CD4-positive, alpha-beta T cell (primary cell): ENCODE results near the gene NCR3LG1. TPM values are rescaled to one million over a fixed set of nuclear protein-coding genes. Genes with fewer than 3 reads are reported as not detected.

Experiments
- ATAC-seq: fragments of 200-7000 bp; cut with Tn5 transposase; one replicate; pipeline ENCODE4 v1.10.0; 2022; ENCODE audit warnings: mild to moderate bottlenecking; ENCODE audit not compliant: poor library complexity
- CTCF ChIA-PET: fragments of 350-600 bp; sonication (Branson Sonifier 250); formaldehyde crosslinking; loops from one replicate; lab custom pipeline; 2021; ENCODE audit warnings: antibody characterized with exemption, inconsistent platforms; lab: Charles Lee
- POLR2A ChIA-PET: fragments of 350-600 bp; sonication (Branson Sonifier 250); formaldehyde crosslinking; loops from one replicate; lab custom pipeline; 2021; ENCODE audit warnings: antibody characterized with exemption, inconsistent platforms; lab: Charles Lee
- DNase-seq, 14 experiments: peaks; one replicate each; pipeline ENCODE4 v3.0.0-alpha.2; 2013 to 2020; ENCODE audit warnings: mixed read lengths in 2 of 14
- H3K27ac ChIP-seq, 2 donors: one replicate each; pipeline versions ENCODE4 v1.5.1 to v1.7.0; 2013; ENCODE audit warnings: low read length in 2 of 2, low read depth in 1 of 2, mild to moderate bottlenecking in 1 of 2
- H3K27me3 ChIP-seq, 2 experiments: 1 replicate in 1 of 2; 2 replicates in 1 of 2; pipeline versions ENCODE4 v1.6.1 to v1.7.0; 2013; ENCODE audit warnings: low read length in 2 of 2, control low read depth in 1 of 2, mild to moderate bottlenecking in 1 of 2, moderate library complexity in 1 of 2; ENCODE audit not compliant: insufficient read depth in 2 of 2, control insufficient read depth in 1 of 2
- H3K36me3 ChIP-seq: one replicate; pipeline ENCODE4 v1.6.1; 2013; ENCODE audit warnings: low read length, control low read depth; ENCODE audit not compliant: insufficient read depth
- H3K4me1 ChIP-seq: one replicate; pipeline ENCODE4 v1.6.1; 2013; ENCODE audit warnings: low read length, control low read depth; ENCODE audit not compliant: insufficient read depth
- H3K4me3 ChIP-seq: one replicate; pipeline ENCODE4 v1.5.1; 2013; ENCODE audit warnings: mild to moderate bottlenecking, low read length, moderate library complexity
- H3K9me3 ChIP-seq, 2 experiments: 1 replicate in 1 of 2; 2 replicates in 1 of 2; pipeline versions ENCODE4 v1.6.1 to v1.7.0; 2013; ENCODE audit warnings: low read length in 2 of 2, mild to moderate bottlenecking in 2 of 2, control low read depth in 1 of 2, moderate library complexity in 1 of 2; ENCODE audit not compliant: control insufficient read depth in 1 of 2, insufficient read depth in 1 of 2
- H3K27ac Mint-ChIP-seq: one replicate; pipeline ENCODE4 v1.8.0; 2020; ENCODE audit warnings: mixed read lengths
- H3K27me3 Mint-ChIP-seq: one replicate; pipeline ENCODE4 v1.8.0; 2021; ENCODE audit warnings: mixed read lengths
- H3K36me3 Mint-ChIP-seq: one replicate; pipeline ENCODE4 v1.8.0; 2021; ENCODE audit warnings: low read depth, mixed read lengths
- H3K4me1 Mint-ChIP-seq: one replicate; pipeline ENCODE4 v1.8.0; 2021; ENCODE audit warnings: low read depth, mixed read lengths
- H3K4me3 Mint-ChIP-seq: one replicate; pipeline ENCODE4 v1.8.0; 2020; ENCODE audit warnings: mild to moderate bottlenecking, mixed read lengths
- H3K9me3 Mint-ChIP-seq: one replicate; pipeline ENCODE4 v1.8.0; 2020; ENCODE audit warnings: mixed read lengths
- intact Hi-C, 2 experiments: fragments of 100-400 bp; cut with DNase I in 1 of 2; cut with micrococcal nuclease in 1 of 2; formaldehyde crosslinking; loops; one replicate each; pipeline versions ENCODE4 v1.15.1 to v1.9.0; 2023 to 2025; cut with DNase I, micrococcal nuclease
- total RNA-seq, 174 experiments: library from RNA in 2 of 174; stranded (reverse) in 2 of 174; gene quantifications; one replicate each; pipeline ENCODE4 v1.2.3 and lab custom pipeline; 2021 to 2026
- TF ChIP-seq, protein P1 (sequence below): fragments of 200-600 bp; IDR thresholded peaks from one replicate; pipeline ENCODE4 v1.8.0; 2022; ENCODE audit warnings: antibody characterized with exemption, mild to moderate bottlenecking

Gene NCR3LG1
- total RNA-seq, 2 experiments from 2014 or later = 2.2 to 2.4 TPM

DNA sequence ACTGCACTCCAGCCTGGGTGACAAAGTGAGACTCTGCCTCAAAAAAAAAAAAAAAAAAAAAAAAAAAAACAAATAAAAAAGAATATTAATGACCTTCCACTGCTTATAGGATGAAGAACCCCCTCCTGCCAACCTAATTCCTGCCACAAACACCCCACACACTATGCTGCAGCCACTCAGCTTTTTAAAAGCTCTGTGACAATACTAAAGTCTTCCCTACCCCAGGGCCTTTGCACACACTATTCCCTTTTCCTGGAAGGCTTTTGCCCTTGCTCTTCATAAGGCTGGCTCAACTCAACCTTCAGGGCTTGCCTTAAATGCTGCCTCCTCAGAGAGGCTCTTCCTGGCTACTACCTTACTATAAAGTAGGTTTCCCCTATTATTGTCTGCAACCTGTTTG is 47.6 kb downstream of the NCR3LG1 start:
- DNase-seq = no peak
- Histone ChIP-seq H3K9me3 (no peaks in the 10 kb centered on the region), H3K27me3 (no peaks in the 10 kb centered on the region), H3K4me3 (no peak overlapping the region), H3K36me3 (no peaks in the 10 kb centered on the region), H3K27ac (no peak overlapping the region), H3K4me1 (no peaks in the 10 kb centered on the region)
- intact Hi-C loops = no loop called here
- H3K9me3 Mint-ChIP-seq = no peaks in the 10 kb centered on the region
- ChIA-PET CTCF (no interaction called here), POLR2A (no interaction called here)
- TF ChIP-seq, protein P1, sequence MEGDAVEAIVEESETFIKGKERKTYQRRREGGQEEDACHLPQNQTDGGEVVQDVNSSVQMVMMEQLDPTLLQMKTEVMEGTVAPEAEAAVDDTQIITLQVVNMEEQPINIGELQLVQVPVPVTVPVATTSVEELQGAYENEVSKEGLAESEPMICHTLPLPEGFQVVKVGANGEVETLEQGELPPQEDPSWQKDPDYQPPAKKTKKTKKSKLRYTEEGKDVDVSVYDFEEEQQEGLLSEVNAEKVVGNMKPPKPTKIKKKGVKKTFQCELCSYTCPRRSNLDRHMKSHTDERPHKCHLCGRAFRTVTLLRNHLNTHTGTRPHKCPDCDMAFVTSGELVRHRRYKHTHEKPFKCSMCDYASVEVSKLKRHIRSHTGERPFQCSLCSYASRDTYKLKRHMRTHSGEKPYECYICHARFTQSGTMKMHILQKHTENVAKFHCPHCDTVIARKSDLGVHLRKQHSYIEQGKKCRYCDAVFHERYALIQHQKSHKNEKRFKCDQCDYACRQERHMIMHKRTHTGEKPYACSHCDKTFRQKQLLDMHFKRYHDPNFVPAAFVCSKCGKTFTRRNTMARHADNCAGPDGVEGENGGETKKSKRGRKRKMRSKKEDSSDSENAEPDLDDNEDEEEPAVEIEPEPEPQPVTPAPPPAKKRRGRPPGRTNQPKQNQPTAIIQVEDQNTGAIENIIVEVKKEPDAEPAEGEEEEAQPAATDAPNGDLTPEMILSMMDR = no peak
- no peaks in the 10 kb centered on the region for H3K27me3 Mint-ChIP-seq
- no peak for ATAC-seq
- no peaks in the 10 kb centered on the region for H3K4me1 Mint-ChIP-seq
- no peaks in the 10 kb centered on the region for H3K36me3 Mint-ChIP-seq
- no peak overlapping the region for H3K27ac Mint-ChIP-seq
- H3K4me3 Mint-ChIP-seq = no peak overlapping the region

DNA sequence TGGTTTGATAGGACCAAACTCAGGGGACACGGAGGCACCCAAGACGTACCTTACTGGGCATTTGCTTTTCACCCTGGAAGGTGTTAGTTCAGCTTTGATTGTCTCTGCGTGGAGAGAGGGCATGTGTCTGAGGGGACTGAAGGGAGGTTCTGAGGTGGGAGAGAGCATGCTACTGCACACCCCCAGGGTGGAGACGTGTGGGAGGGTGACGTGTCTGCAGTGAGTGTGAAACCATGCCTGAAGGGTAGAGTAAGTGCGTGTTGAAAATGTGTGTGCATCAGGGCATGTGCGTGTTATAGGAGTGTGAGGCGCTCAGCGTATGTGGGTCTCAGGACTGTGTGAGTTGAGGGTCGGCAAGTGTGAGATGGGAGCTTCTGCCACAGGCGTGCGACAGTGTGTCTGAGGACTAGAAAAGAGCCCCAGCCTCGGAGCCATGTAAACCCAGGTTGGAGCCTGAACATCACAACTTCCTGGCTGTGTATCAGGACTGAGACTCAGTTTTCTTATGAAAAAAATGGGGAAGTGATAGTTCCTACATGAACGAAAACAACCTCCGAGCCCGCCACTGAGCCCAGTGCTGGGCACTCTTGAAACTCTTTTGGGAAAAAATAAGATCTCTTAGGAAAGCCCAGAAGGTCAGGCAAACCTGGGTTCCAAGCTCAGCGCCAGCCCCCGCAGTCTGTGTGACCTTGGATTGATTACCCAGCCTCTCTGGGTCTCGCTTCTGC is 48.6 kb downstream of the NCR3LG1 start:
- POLR2A ChIA-PET = no interaction called here
- Histone ChIP-seq H3K36me3 (no peaks in the 10 kb centered on the region), H3K4me1 (no peaks in the 10 kb centered on the region), H3K27me3 (no peaks in the 10 kb centered on the region), H3K27ac (no peak overlapping the region), H3K4me3 (no peak overlapping the region), H3K9me3 (no peaks in the 10 kb centered on the region)
- TF ChIP-seq, protein P1 = no peak
- DNase-seq = no peak
- intact Hi-C loops = no loop called here
- Mint-ChIP-seq H3K36me3 (no peaks in the 10 kb centered on the region), H3K27ac (no peak overlapping the region), H3K9me3 (no peaks in the 10 kb centered on the region), H3K27me3 (no peaks in the 10 kb centered on the region), H3K4me1 (no peaks in the 10 kb centered on the region), H3K4me3 (no peak overlapping the region)
- no peak for ATAC-seq
- CTCF ChIA-PET = no interaction called here

DNA sequence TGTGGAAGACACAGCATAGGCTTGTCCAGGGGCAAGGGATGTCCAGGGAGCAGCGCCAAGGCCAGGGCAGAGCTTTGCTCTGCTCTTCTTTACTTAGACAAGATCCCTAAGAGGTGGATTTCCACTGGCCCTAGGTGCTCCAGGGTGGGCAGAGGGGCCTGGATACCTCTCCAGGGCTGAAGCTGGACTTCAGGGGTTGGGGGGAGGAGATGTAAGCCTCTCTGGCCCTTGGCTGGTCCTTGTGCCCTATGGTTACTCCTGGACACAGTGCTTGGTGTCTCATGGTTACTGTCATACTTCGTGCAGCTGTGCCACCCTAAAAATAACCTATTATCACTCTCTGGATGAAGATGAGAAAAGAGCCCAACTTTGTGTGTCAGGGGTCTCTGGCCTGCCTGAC is 49.7 kb downstream of the NCR3LG1 start:
- Histone ChIP-seq H3K4me1 (no peaks in the 10 kb centered on the region), H3K27me3 (no peaks in the 10 kb centered on the region), H3K27ac (no peak overlapping the region), H3K9me3 (no peaks in the 10 kb centered on the region), H3K4me3 (no peak overlapping the region), H3K36me3 (no peaks in the 10 kb centered on the region)
- TF ChIP-seq, protein P1 = no peak
- Mint-ChIP-seq H3K27me3 (no peaks in the 10 kb centered on the region), H3K9me3 (no peaks in the 10 kb centered on the region), H3K4me1 (no peaks in the 10 kb centered on the region), H3K27ac (no peak overlapping the region), H3K36me3 (no peaks in the 10 kb centered on the region), H3K4me3 (no peak overlapping the region)
- POLR2A ChIA-PET = no interaction called here
- ATAC-seq (no peak), DNase-seq (no peak)
- CTCF ChIA-PET = no interaction called here
- intact Hi-C loops = no loop called here
